OCI-LY7 (cell line): ENCODE data around the gene ZNF829. TPM values are rescaled to one million over a fixed set of nuclear protein-coding genes. Genes with fewer than 3 reads are reported as not detected.

Source experiments
- BruUV-seq: library from RNA; stranded (reverse); fragments of 400-500 nt; replicated peaks from 2 replicates; lab custom pipeline; 2021; lab: Mats Ljungman, UMichigan
- CTCF ChIA-PET: fragments of 300-600 bp; sonication (Branson Sonifier 250); formaldehyde crosslinking; loops from one replicate; lab custom pipeline; 2022; ENCODE audit warnings: antibody characterized with exemption; ENCODE audit not compliant: unreplicated experiment; lab: Charles Lee
- POLR2A ChIA-PET: fragments of 300-600 bp; sonication (Branson Sonifier 250); formaldehyde crosslinking; loops from one replicate; lab custom pipeline; 2022; ENCODE audit warnings: antibody characterized with exemption; lab: Charles Lee
- DNase-seq: peaks from one replicate; pipeline ENCODE4 v3.0.0-alpha.2; 2015; ENCODE audit warnings: low spot score
- H2AFZ ChIP-seq: fragments of 200-600 bp; sonication (generic), shearing (Covaris generic); 2 replicates; pipeline ENCODE4 v1.6.1; 2014; ENCODE audit warnings: mild to moderate bottlenecking, antibody characterized with exemption, low read length, moderate library complexity
- H3K27ac ChIP-seq: fragments of 200-600 bp; sonication (generic); 2 replicates; pipeline ENCODE4 v1.5.1; 2014; ENCODE audit warnings: mixed run types, low read depth, mild to moderate bottlenecking, moderate library complexity, low read length, inconsistent platforms; ENCODE audit not compliant: poor library complexity, severe bottlenecking
- H3K36me3 ChIP-seq: fragments of 200-600 bp; sonication (generic); 2 replicates; pipeline ENCODE4 v1.6.1; 2014; ENCODE audit warnings: mild to moderate bottlenecking, antibody characterized with exemption, low read length, moderate library complexity, mixed read lengths; ENCODE audit not compliant: insufficient read depth
- H3K4me1 ChIP-seq: fragments of 200-600 bp; sonication (generic); 2 replicates; pipeline ENCODE4 v1.5.1; 2014; ENCODE audit warnings: mild to moderate bottlenecking, low read length; ENCODE audit not compliant: insufficient read depth, poor library complexity, severe bottlenecking
- H3K4me2 ChIP-seq: fragments of 200-600 bp; sonication (generic); 2 replicates; pipeline ENCODE4 v1.6.1; 2014; ENCODE audit warnings: mild to moderate bottlenecking, low read length
- H3K4me3 ChIP-seq: fragments of 200-600 bp; sonication (generic); 2 replicates; pipeline ENCODE4 v1.5.1; 2014; ENCODE audit warnings: mild to moderate bottlenecking, low read depth, low read length; ENCODE audit not compliant: poor library complexity, severe bottlenecking
- H3K79me2 ChIP-seq: fragments of 200-600 bp; sonication (generic); 2 replicates; pipeline ENCODE4 v1.6.1; 2016; ENCODE audit warnings: low read depth, mild to moderate bottlenecking, low read length, moderate library complexity, mixed read lengths; ENCODE audit not compliant: insufficient read depth
- H3K9me2 ChIP-seq: fragments of 200-600 bp; sonication (generic); 2 replicates; pipeline ENCODE4 v1.6.1; 2016; ENCODE audit warnings: mild to moderate bottlenecking, low read length, mixed read lengths; ENCODE audit not compliant: insufficient read depth
- H3K9me3 ChIP-seq: fragments of 200-600 bp; sonication (generic); 2 replicates; pipeline ENCODE4 v1.6.1; 2014; ENCODE audit warnings: mild to moderate bottlenecking, mixed run types, low read length, mixed read lengths
- H4K20me1 ChIP-seq: fragments of 200-600 bp; sonication (generic); 2 replicates; pipeline ENCODE4 v1.6.1; 2014; ENCODE audit warnings: mild to moderate bottlenecking, antibody characterized with exemption, low read length, moderate library complexity, mixed read lengths; ENCODE audit not compliant: insufficient read depth
- CTCF ChIP-seq: fragments of 200-600 bp; sonication (generic); conservative IDR thresholded peaks from 2 replicates; pipeline ENCODE4 v1.5.1; 2014; ENCODE audit warnings: mild to moderate bottlenecking, antibody characterized with exemption, low read length, moderate library complexity, mixed read lengths
- EZH2phosphoT487 ChIP-seq: fragments of 200-600 bp; sonication (generic); IDR thresholded peaks from 2 replicates; pipeline ENCODE4 v1.6.1; 2018; ENCODE audit warnings: low read depth, borderline replicate concordance, mild to moderate bottlenecking, mixed run types, antibody characterized with exemption, low read length, moderate library complexity, mixed read lengths
- intact Hi-C: fragments of 100-400 bp; cut with micrococcal nuclease; formaldehyde crosslinking; loops from one replicate; pipeline ENCODE4 v1.10.0; 2022; ENCODE audit not compliant: unreplicated experiment
- total RNA-seq, 2 experiments: library from RNA; depleted of rRNA in 1 of 2; stranded (reverse); fragments of >200 nt in 1 of 2; shearing (Covaris generic) in 1 of 2; gene quantifications; 2 replicates each; pipeline ENCODE4 v1.2.3, GENCODE V29; 2014 to 2022

ZNF829 gene
- total RNA-seq, 2 experiments from 2014 or later: not detected

DNA sequence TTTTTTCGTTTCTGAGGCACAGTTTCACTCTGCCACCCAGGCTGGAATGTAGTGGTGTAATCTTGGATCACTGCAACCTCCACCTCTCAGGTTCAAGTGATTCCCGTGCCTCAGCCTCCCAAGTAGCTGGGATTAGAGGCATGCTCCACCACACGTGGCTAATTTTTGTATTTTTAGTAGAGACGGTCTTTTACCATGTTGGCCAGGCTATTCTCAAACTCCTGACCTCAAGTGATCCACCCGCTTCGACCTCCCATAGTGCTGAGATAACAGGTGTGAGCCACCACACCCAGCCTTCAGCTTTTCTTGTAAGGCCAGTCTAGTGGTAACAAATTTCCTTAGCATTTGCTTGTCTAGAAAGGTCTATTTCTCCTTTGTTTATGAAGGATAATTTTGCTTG lies 46.3 kb upstream of the ZNF829 start:
- Histone ChIP-seq H3K4me2 (no peak overlapping the region), H3K9me2 (no peaks in the 10 kb centered on the region), H3K79me2 (no peaks in the 10 kb centered on the region), H3K27ac (no peak overlapping the region), H3K36me3 (no peaks in the 10 kb centered on the region), H3K9me3 (peaks cover 6% of the 10 kb centered on the region; the same call in 1 of the 2 replicates), H2AFZ (no peak overlapping the region), H3K4me1 (no peaks in the 10 kb centered on the region), H3K4me3 (no peak overlapping the region), H4K20me1 (no peaks in the 10 kb centered on the region)
- intact Hi-C loops: no loop called here
- CTCF ChIA-PET: interaction anchor here (0.6 kb wide), 1 partner anchor 87 kb away, joined by 4 read pairs; no protein-coding TSS in a partner anchor
- BruUV-seq: no TSS peak
- no peak for TF ChIP-seq CTCF
- TF ChIP-seq EZH2phosphoT487: no peak
- no peak for DNase-seq
- POLR2A ChIA-PET: interaction anchor here (0.6 kb wide), 1 partner anchor 9 kb away, joined by 3 read pairs; no protein-coding TSS in a partner anchor

GRCh38 chr19:36950335-36951119 lies 34.4 kb upstream of the ZNF829 start:
- no TSS peak for BruUV-seq
- no peaks in the 10 kb centered on the region for H3K4me1 ChIP-seq
- H4K20me1 ChIP-seq: no peaks in the 10 kb centered on the region
- H3K79me2 ChIP-seq: no peaks in the 10 kb centered on the region
- POLR2A ChIA-PET: interaction anchor here (0.6 kb wide), 1 partner anchor 75 kb away, joined by 4 read pairs; no protein-coding TSS in a partner anchor
- H3K9me2 ChIP-seq: no peaks in the 10 kb centered on the region
- DNase-seq: no peak
- CTCF ChIA-PET: no interaction called here
- intact Hi-C loops: no loop called here
- H3K27ac ChIP-seq: no peak overlapping the region
- H3K9me3 ChIP-seq: 0 out of 2 replicates have a peak, but pooled peaks cover 20% of the 10 kb centered on the region
- no peaks in the 10 kb centered on the region for H3K36me3 ChIP-seq
- H3K4me2 ChIP-seq: no peak overlapping the region
- H3K4me3 ChIP-seq: no peak overlapping the region
- TF ChIP-seq CTCF: no peak
- TF ChIP-seq EZH2phosphoT487: no peak
- no peak overlapping the region for H2AFZ ChIP-seq

DNA sequence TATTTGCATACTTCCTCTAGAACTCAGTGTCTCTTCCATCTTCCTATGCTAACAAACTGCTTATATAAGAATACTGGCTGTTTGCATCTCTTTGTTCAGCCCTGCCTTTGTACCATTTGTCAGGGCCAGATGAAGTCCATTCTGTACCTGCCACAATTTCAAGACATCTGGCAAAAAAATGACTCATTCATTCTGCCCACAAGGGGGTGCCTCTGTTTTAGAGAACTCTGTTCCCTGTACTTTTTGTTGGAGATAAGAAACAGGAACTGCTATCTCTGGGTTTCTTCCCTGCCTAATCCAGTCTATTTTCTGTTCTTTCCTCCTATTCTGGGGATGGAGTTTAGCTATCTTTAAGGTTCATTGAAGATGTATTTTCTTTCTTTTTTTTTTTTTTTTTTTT lies 23.1 kb upstream of the ZNF829 start:
- Histone ChIP-seq H3K4me1 (no peaks in the 10 kb centered on the region), H3K9me3 (0 out of 2 replicates have a peak, but pooled peaks cover 3% of the 10 kb centered on the region), H3K4me2 (no peak overlapping the region), H3K4me3 (no peak overlapping the region), H3K36me3 (no peaks in the 10 kb centered on the region), H3K9me2 (no peaks in the 10 kb centered on the region), H3K27ac (no peak overlapping the region), H3K79me2 (no peaks in the 10 kb centered on the region), H2AFZ (no peak overlapping the region), H4K20me1 (no peaks in the 10 kb centered on the region)
- POLR2A ChIA-PET: interaction anchor here (0.7 kb wide), 1 partner anchor 14 kb away, joined by 5 read pairs; no protein-coding TSS in a partner anchor
- CTCF ChIA-PET: no interaction called here
- no TSS peak for BruUV-seq
- intact Hi-C loops: no loop called here
- DNase-seq: peak; percentile 8
- TF ChIP-seq CTCF (peak; percentile 56), EZH2phosphoT487 (no peak)
